ENCODE measurements around the gene DMC1. TPM values are rescaled to one million over a fixed set of nuclear protein-coding genes. Genes with fewer than 3 reads are reported as not detected.

DMC1 gene
- total and polyA plus RNA-seq, 2 of the 4 experiments (the other 2 are of a cell fraction): 0.18 to 0.38 TPM

DNA sequence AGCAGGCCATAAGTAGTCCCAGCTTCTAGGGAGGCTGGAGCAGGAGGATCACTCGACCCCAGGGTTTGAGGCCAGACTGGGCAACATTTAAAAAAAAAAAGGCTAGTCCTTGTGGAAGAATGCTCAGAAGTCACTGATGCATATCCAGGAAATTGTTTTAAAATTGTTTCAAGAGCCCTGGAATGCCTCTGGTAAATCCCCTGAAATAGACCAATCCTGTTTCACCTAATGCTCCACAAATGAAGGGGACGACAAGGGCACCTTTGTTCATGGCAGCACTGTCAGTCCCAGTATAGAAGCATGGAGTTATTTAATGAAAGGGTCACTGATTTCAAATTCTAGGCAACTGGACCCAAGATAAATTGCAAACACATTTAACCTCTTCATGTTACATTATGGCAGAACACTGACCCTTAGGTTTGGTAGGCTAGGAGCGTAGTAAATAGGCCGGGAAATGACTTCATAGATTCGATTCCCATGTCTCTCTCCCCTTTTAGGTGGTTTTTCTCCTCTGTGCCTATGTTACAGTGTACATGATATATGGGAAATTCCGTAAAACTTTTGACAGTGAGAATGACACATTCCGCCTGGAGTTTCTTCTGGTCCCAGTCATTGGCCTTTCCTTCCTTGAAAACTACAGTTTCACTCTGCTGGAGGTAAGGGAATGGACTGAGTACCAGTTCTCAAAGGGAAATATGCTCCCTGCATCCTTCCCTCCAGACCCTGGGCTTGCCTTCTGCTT, 90.7 kb downstream of the DMC1 start:
- H2BK15ac ChIP-seq (ENCODE audit: low read depth, low read length): no peak overlapping the region
- peak overlapping the region in 1 of 2 experiments; percentile 26; a peak in 1 of 4 replicates for H4K8ac ChIP-seq (ENCODE audit: low read depth in 2 of 2, low read length in 2 of 2)
- H3K4me1 ChIP-seq (ENCODE audit: control insufficient read depth, insufficient read depth, low read length): peaks cover 11% of the 10 kb centered on the region
- POLR2A ChIA-PET (ENCODE audit: unreplicated experiment): no interaction called here
- no peak overlapping the region for H3K4me2 ChIP-seq (ENCODE audit: low read depth, low read length)
- no peak overlapping the region for H4K5ac ChIP-seq (ENCODE audit: low read depth, low read length)
- CTCF ChIA-PET: no interaction called here
- intact Hi-C loops (cut with micrococcal nuclease) (no loop called here), dilution Hi-C loops (cut with HindIII; ENCODE audit: low sequenced_read_pairs, unreplicated experiment) (no loop called here), in situ Hi-C loops (cut with MboI; ENCODE audit: low sequenced_read_pairs) (no loop called here)
- H3K56ac ChIP-seq (ENCODE audit: extremely low read depth, insufficient read depth, low read length): no peak overlapping the region
- no peak overlapping the region for H2BK120ac ChIP-seq (ENCODE audit: low read depth, low read length)
- H2BK20ac ChIP-seq (ENCODE audit: low read depth, low read length): no peak overlapping the region
- H3K23ac ChIP-seq (ENCODE audit: low read depth, low read length): peak overlapping the region; percentile 65
- H3K14ac ChIP-seq (replicated peaks; ENCODE audit: low read depth, low read length): no peak overlapping the region
- H3K79me1 ChIP-seq (ENCODE audit: low read depth in 1 of 2, low read length in 2 of 2): peaks cover 18 to 54% of the 10 kb centered on the region in 2 experiments
- no peak overlapping the region for H2AFZ ChIP-seq (replicated peaks; ENCODE audit: low read length, poor library complexity)
- H3K9ac ChIP-seq (ENCODE audit: low read depth, low read length): no peak overlapping the region
- H4K91ac ChIP-seq (ENCODE audit: insufficient read depth, low read depth, low read length): no peak overlapping the region
- H4K20me1 ChIP-seq (ENCODE audit: insufficient read depth, low read length): peaks cover 45% of the 10 kb centered on the region
- no peaks in the 10 kb centered on the region for H3K9me3 ChIP-seq (ENCODE audit: control insufficient read depth, insufficient read depth, low read length)
- 100% methylated on average over 1 of the region's 7 CpGs; no CpG with 5 or more reads in 1 of the 2 experiments for WGBS, 2 experiments (ENCODE audit: extremely low coverage in 2 of 2, insufficient read length in 1 of 2)
- no peak overlapping the region for H3K4ac ChIP-seq (ENCODE audit: low read depth, low read length)
- no peak for TF ChIP-seq RCOR1 (IDR thresholded peaks at IDR 0.05; ENCODE audit: insufficient replicate concordance, low read length)
- TF ChIP-seq MXI1 (IDR thresholded peaks at IDR 0.05; ENCODE audit: borderline replicate concordance, low read depth, low read length): no peak
- TF ChIP-seq, protein P1, sequence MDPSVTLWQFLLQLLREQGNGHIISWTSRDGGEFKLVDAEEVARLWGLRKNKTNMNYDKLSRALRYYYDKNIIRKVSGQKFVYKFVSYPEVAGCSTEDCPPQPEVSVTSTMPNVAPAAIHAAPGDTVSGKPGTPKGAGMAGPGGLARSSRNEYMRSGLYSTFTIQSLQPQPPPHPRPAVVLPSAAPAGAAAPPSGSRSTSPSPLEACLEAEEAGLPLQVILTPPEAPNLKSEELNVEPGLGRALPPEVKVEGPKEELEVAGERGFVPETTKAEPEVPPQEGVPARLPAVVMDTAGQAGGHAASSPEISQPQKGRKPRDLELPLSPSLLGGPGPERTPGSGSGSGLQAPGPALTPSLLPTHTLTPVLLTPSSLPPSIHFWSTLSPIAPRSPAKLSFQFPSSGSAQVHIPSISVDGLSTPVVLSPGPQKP (IDR thresholded peaks at IDR 0.05; ENCODE audit: borderline replicate concordance, low read depth, low read length): no peak
- TF ChIP-seq CEBPB (IDR thresholded peaks at IDR 0.05; ENCODE audit: low read depth, low read length): no peak
- TF ChIP-seq, protein P2, sequence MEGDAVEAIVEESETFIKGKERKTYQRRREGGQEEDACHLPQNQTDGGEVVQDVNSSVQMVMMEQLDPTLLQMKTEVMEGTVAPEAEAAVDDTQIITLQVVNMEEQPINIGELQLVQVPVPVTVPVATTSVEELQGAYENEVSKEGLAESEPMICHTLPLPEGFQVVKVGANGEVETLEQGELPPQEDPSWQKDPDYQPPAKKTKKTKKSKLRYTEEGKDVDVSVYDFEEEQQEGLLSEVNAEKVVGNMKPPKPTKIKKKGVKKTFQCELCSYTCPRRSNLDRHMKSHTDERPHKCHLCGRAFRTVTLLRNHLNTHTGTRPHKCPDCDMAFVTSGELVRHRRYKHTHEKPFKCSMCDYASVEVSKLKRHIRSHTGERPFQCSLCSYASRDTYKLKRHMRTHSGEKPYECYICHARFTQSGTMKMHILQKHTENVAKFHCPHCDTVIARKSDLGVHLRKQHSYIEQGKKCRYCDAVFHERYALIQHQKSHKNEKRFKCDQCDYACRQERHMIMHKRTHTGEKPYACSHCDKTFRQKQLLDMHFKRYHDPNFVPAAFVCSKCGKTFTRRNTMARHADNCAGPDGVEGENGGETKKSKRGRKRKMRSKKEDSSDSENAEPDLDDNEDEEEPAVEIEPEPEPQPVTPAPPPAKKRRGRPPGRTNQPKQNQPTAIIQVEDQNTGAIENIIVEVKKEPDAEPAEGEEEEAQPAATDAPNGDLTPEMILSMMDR (conservative IDR thresholded peaks at IDR 0.05; ENCODE audit: low read depth, low read length): no peak
- TF ChIP-seq USF2 (IDR thresholded peaks at IDR 0.05; ENCODE audit: low read depth, low read length): no peak
- TF ChIP-seq SMC3 (IDR thresholded peaks at IDR 0.05; ENCODE audit: low read depth, low read length): no peak
- peaks cover 16% of the 10 kb centered on the region for H3K9me1 ChIP-seq (ENCODE audit: insufficient read depth, low read length)
- no peak for ATAC-seq (ENCODE audit: low read depth)
- H3K36me3 ChIP-seq (ENCODE audit: control insufficient read depth, insufficient read depth, low read length): peaks cover 51% of the 10 kb centered on the region
- no peak overlapping the region for H2BK5ac ChIP-seq (ENCODE audit: low read depth, low read length, poor library complexity, severe bottlenecking)
- no TSS peak for BruUV-seq (replicated peaks)
- H2AK9ac ChIP-seq (replicated peaks; ENCODE audit: low read depth, low read length, poor library complexity): no peak overlapping the region
- no peaks in the 10 kb centered on the region for H3K27me3 ChIP-seq (ENCODE audit: control insufficient read depth, insufficient read depth, low read length)
- no peak overlapping the region for H3K4me3 ChIP-seq (ENCODE audit: insufficient read depth, low read depth, low read length)
- H2AK5ac ChIP-seq (ENCODE audit: low read depth, low read length): no peak overlapping the region
- no peak overlapping the region for H3K18ac ChIP-seq (ENCODE audit: low read depth, low read length)
- DNase-seq: no peak
- H3K27ac ChIP-seq (ENCODE audit: insufficient read depth, low read length): no peak overlapping the region; the same call in 1 of the 2 replicates
